NT2/D1 (cell line): ENCODE results near the gene RESP18.

ENCODE experiments used
- SUZ12 ChIP-seq: IDR thresholded peaks from 2 replicates; pipeline ENCODE4 v1.6.1; 2011; ENCODE audit not compliant: insufficient read length, insufficient read depth; ENCODE audit errors: extremely low read depth
- YY1 ChIP-seq: IDR thresholded peaks from 2 replicates; pipeline ENCODE4 v1.6.1; 2011; ENCODE audit not compliant: insufficient read length, insufficient read depth
- ZNF274 ChIP-seq: IDR thresholded peaks from 2 replicates; pipeline ENCODE4 v1.6.1; 2011; ENCODE audit warnings: mild to moderate bottlenecking, low read depth, low read length

GRCh38 chr2:219353129-219353528, 20.6 kb upstream of the RESP18 start:
- no peak for TF ChIP-seq YY1
- TF ChIP-seq SUZ12: no peak
- no peak for TF ChIP-seq ZNF274
